ENCODE data around the gene PPP3R2.

DNA sequence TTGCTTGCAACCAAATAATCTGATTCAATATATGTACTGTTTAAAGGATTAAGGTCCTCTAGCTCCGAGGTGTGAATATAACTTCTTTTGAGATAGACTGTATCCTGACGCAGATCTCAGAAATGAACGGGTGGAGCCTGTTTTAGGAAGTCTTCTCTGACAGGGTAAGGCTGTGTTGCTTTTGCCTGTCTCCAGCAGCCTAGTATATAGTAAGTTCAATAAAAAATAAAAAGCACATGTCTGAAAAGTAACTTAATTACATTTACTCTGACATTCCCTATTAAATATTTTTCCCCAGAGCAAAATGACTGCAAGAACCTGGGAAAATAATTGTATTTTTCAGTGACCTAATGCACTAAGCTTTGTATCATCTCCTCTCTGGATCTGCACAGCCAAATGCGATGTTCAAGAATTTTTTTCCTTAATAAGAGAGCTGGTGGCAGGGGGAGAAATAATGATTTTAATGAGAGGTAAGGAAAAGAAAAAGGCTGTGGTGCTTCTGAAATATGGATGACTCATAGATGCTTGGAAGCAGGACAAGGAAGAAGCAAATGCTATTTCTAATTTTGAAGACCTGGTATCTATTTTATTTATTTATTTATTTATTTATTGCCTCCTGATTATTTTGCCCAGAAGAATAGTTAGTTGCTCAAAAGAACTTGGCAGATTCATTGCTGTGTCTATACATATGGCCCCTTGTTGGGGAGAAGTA is 7.3 kb downstream of the PPP3R2 start:
- no peak for TF ChIP-seq CTCF (IDR thresholded peaks at IDR 0.05; ENCODE audit: low read depth, low read length)
- no peak for TF ChIP-seq MAX (IDR thresholded peaks at IDR 0.05; ENCODE audit: low read depth, low read length)
- no peak for TF ChIP-seq POLR2A (IDR thresholded peaks at IDR 0.05; ENCODE audit: extremely low read depth, insufficient read length)
- TF ChIP-seq MYC (IDR thresholded peaks at IDR 0.05; ENCODE audit: low read depth, low read length) = no peak
